Right ventricle myocardium superior (tissue), 1 donor: Measurements from ENCODE around the gene GALNT18. TPM values are rescaled to one million over a fixed set of nuclear protein-coding genes. Genes with fewer than 3 reads are reported as not detected.
"Not testable (repeated sequence)": the region's sequence is repeated elsewhere in the genome, so short reads cannot be mapped to it uniquely, and the experiment has no call there.

Experiments used
- ATAC-seq: fragments of 200-7000 bp; cut with Tn5 transposase; one replicate; pipeline ENCODE4 v1.9.1; 2020; ENCODE audit warnings: mild to moderate bottlenecking; ENCODE audit not compliant: poor library complexity
- DNase-seq: peaks from one replicate; pipeline ENCODE4 v3.0.0-alpha.2; 2020
- intact Hi-C: fragments of 100-400 bp; cut with DNase I; formaldehyde crosslinking; loops from one replicate; pipeline ENCODE4 v1.11.2; 2022
- total RNA-seq: library from RNA; stranded (reverse); fragmentation: NEBNext Ultra II Directional; extraction: Animal tissue kit (Norgen Biotek cat#: 25700); gene quantifications from one replicate; pipeline ENCODE4 v1.2.1, GENCODE V29; 2021
- donor health status: DM: no; HTN: yes; CAD: no; lungs with severe emphysema.

GALNT18 gene
- total RNA-seq, 1 donor from 2014 or later: 24.5 TPM

DNA sequence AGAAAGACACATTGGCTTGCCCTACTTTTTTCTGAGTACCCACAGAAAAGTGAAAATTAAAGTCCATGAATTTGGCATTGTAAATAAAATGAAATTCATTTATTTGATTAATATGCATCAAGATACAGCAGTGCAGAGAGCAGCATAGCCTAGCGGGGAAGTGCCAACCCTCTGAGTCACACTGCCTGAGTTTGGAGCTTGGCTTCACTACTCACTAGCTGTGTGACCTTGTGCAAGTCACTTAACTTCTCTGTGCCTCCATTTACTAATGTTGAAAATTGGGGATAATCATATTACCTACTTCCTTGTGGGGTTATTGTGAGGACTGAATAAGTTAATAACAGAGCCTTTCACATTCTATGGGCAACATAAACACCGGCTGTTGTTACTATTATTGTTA, 157.2 kb downstream of the GALNT18 start:
- ATAC-seq: no peak
- no peak for DNase-seq
- intact Hi-C loops: no loop called here

DNA sequence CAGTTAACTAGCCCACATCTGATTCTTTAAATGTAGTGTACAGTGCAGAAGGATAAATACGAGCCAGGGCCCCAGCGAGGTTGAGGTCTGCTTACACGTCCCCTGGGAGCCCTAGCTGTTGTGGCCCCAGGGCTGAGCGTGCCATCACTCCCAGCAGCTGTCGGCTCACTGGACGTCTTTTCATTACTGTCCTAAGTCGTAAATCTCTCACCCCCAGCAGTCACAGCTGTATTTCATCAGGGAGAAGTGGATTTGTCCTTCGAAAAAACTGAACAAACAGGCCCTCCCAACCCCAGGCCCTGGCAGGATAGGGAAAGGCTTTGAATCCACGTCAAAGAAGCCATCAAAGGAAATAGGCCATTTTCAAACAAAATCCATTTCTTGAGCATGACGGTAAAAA, 158.4 kb downstream of the GALNT18 start:
- no peak for DNase-seq
- ATAC-seq: no peak
- intact Hi-C loops: no loop called here

DNA sequence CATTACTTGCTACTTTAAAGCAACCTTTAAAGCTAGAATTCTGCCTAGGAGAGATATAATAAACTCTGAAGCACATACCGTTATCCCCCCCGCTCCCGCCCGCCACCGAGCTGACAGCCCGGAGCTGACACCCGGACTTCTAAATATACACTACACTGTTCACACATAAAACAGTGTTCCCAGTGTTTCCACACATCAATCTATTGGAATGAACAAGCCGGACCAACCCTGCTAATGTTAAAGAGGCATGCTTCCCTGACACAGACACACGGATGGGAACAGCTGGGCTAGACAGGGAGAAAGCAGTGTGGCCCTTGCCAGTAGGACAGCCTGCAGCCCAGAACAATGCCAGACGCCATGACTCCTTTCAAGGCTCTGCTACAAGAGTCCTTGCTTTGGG, 160.3 kb downstream of the GALNT18 start:
- intact Hi-C loops: no loop called here
- ATAC-seq: peak; percentile 94
- DNase-seq: peak; percentile 61

- intact Hi-C loops: no loop called here
- DNase-seq (no peak), ATAC-seq (no peak)
These were observed 162.2 kb downstream of the GALNT18 start for GRCh38 chr11:11459578-11459977.

DNA sequence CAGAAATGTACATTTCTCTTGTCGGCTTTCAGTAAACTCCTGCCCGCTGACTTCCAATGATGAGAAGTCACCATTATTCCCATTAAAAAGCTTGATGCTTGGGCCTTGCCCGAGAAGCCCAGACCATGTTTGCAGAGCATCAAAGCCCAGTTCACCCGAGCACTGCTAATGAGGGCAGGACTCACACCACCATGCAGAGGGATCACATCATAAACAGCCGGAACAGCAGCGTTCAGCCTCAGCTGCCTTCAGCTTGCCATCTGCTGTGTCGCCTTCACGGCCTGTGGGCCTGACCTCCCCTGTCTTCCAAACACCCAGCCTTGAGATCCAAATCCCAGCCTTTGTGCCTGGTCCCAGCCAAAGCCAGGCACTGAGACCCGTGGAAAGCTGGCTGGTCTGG, 163.3 kb downstream of the GALNT18 start:
- DNase-seq: no peak
- ATAC-seq: no peak
- intact Hi-C loops: no loop called here

GRCh38 chr11:11458001-11458400, 163.8 kb downstream of the GALNT18 start:
- DNase-seq (no peak), ATAC-seq (no peak)
- intact Hi-C loops: no loop called here

DNA sequence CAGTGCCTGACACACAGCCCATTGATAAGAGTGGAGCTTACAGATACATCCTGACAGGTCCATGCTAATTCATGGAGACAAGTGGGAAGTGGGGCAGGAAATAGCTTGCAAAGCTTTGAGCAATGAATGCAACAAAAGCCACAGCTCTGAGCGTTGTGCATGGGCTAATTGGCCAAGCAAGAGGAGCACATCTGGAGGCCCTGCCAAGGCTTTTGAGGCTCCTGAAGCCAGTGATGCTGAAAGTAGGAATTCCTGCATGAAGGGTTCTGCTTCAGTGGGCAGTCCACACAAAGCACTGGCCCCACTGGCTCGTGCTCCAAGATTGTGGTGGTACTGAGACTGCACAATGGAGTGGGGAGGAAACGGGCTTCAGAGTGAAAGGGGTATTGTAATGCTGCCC, 164.9 kb downstream of the GALNT18 start:
- DNase-seq (no peak), ATAC-seq (no peak)
- intact Hi-C loops: no loop called here

DNA sequence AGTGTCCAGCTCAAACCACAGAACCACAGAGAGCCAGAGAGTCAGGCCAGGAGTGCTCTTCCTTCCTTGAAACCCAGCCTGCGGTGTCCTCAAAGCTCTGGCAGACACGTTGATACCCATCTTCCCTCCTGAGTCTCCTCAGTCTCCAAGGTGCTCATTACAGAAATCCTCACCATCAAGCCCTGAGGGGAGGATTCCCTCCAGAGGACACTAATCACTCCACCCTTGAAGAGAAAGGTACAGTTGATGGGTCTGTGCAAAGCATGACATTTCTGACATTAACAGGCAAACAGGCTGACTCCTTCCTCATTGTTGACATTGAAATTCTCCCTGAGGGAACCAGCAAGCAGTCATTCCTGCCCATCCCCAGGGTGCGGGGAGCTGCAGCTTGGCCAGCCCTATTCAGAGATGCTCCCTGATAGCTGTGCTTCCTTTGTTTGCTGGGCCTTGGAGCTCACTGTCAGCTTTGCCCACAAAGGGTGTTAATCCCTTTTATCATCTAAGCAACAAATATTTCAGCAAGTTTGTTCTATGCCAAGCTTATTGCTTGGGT, 167.1 kb downstream of the GALNT18 start:
- intact Hi-C loops: no loop called here
- DNase-seq (no peak), ATAC-seq (no peak)

DNA sequence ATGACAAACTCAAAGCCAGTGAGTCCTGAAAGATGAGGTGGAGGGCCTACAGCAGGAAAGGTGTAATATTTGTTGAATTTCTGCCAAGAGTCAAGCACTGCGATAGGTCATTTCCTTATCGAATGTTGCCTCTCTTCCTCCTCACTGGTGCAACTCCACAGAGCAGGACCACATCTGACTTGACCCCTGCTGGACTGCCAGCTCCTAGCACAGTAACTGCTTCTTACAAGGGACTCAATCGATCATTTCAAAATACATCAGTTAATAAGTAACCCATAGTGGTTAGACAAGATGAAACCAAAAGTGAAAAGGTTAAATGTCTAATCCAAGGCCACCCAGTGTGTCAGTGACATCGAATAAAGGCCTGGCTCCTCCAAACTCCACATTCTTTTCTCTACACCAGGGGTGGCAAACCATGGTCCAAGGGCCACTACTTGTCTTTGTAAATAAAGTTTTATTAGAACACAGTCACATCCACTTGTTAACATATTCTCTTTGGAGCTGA, 170.3 kb downstream of the GALNT18 start:
- DNase-seq: no peak
- ATAC-seq: no peak
- intact Hi-C loops: no loop called here

DNA sequence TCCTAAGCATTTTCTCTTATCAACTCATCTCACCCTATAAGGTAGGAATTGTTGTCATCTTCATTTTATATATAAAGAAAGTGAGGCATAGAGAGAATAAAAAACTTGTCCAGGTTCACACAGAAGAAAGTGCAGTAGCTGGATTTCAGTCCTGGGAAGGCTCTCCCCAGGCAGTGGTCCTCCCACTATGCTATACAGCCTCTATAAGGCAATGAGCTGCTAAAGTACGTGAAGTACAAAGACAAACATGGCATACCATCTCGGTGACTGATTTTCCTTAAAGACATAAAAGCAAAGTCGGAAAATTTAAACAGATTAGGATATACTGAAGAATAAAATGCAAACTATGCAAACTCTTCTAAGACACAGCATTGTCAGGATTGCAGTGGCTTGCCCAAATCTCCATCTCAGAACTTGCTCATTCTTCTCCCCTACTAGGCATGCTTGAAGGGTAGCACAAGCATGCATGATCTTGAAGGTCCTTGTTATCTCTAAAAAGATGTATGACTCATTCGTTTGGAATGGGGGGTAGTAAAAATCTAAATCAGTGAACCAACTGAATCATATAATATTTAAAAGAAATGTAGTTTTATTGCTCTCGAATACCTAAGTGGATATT, 171.0 kb downstream of the GALNT18 start:
- intact Hi-C loops: no loop called here
- DNase-seq (no peak), ATAC-seq (no peak)

DNA sequence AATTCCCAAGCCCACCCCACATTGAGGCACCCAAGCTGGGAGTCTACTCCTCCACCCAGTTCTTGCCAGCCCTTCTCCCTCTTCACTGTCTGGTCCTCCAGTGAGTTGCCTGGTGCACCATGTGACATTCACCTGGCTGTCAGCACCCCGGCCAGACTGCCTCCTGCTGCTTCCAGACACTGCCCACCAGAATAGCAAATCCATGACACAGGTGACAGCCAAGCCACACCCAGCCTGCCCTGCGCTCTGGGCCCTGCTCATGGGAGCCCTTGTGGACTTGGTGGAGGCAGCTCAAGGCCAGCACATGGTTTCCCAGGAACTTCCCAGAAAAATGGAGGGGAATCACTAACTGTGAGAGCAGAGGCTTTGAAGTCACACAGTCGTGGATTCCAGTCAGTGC, 172.5 kb downstream of the GALNT18 start:
- no peak for DNase-seq

GRCh38 chr11:11448626-11449025, 173.2 kb downstream of the GALNT18 start:
- DNase-seq (no peak), ATAC-seq (no peak)
- intact Hi-C loops: no loop called here

More for the DNA sequence above, 172.5 kb downstream of the GALNT18 start:
- intact Hi-C loops: no loop called here
- peak; percentile 53 for ATAC-seq

DNA sequence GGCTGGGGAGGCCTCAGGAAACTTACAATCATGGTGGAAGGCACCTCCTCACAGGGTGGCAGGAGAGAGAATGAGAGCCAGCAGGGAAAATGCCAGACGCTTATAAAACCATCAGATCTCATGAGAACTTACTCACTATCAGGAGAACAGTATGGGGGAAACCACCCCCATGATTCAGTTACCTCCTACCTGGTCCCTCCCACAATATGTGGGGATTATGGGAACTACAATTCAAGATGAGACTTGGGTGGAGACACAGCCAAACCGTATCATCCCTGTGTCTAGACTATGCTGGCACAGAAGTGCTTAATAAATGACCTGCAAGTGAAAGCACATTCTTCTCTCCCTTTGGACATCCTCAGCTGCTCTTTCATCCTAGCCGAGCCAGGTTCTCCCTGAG, 174.2 kb downstream of the GALNT18 start:
- DNase-seq, intact Hi-C loops, ATAC-seq: not testable (repeated sequence)

GRCh38 chr11:11446967-11447366, 174.8 kb downstream of the GALNT18 start:
- DNase-seq (no peak), ATAC-seq (no peak)
- intact Hi-C loops: no loop called here

DNA sequence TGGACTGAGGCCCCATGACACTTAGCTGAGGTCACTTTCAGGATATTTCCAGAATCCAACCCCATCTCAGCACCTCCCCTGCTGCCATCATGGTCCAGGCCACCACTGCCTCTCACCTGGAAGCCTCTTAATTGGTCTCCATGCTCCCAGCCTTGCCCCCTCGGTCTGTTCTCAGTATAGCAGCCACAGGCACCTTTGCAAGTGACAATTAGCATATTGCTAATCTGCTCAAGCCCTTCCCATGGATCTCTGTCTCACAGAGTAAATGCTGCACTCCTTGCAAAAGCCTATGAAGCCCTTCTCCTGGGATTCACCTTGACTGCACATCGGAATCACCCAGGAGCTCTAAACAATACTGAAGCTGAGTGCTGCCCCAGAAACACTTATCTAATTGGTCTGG, 175.2 kb downstream of the GALNT18 start:
- intact Hi-C loops: no loop called here
- ATAC-seq (no peak), DNase-seq (no peak)

GRCh38 chr11:11445441-11446185, 176.2 kb downstream of the GALNT18 start:
- ATAC-seq: no peak
- intact Hi-C loops: no loop called here
- DNase-seq: no peak

- ATAC-seq: peak; percentile 33
- intact Hi-C loops: no loop called here
- DNase-seq: no peak
These were observed 177.0 kb downstream of the GALNT18 start for GRCh38 chr11:11444804-11445131.

GRCh38 chr11:11444027-11444803, 177.6 kb downstream of the GALNT18 start:
- ATAC-seq (peak; percentile 60), DNase-seq (no peak)
- intact Hi-C loops: no loop called here

- intact Hi-C loops: no loop called here
- no peak for DNase-seq
- peak; percentile 31 for ATAC-seq
These were observed 179.0 kb downstream of the GALNT18 start for GRCh38 chr11:11442791-11443190.
